Sigmoid colon (tissue), 7 donors: ENCODE data around the gene ANK2. TPM values are rescaled to one million over a fixed set of nuclear protein-coding genes. Genes with fewer than 3 reads are reported as not detected.
"Not testable (repeated sequence)": the region's sequence is repeated elsewhere in the genome, so short reads cannot be mapped to it uniquely, and the experiment has no call there.

ENCODE experiments used
- DNase-seq: peaks from one replicate; pipeline ENCODE4 v3.0.0-alpha.2; 2019
- H3K27ac ChIP-seq, 4 donors: fragments of 200-600 bp; sonication (generic); one replicate each; pipeline ENCODE4 v1.5.1; 2016 to 2019; ENCODE audit warnings: mild to moderate bottlenecking in 1 of 4
- H3K27me3 ChIP-seq, 3 donors: fragments of 200-600 bp; sonication (generic); one replicate each; pipeline ENCODE4 v1.5.1; 2019; ENCODE audit warnings: mild to moderate bottlenecking in 1 of 3
- H3K36me3 ChIP-seq, 4 donors: fragments of 200-600 bp; sonication (generic); one replicate each; pipeline ENCODE4 v1.5.1; 2016 to 2019
- H3K4me1 ChIP-seq, 4 donors: fragments of 200-600 bp; sonication (generic); one replicate each; pipeline ENCODE4 v1.5.1; 2017 to 2019
- H3K4me3 ChIP-seq, 4 donors: fragments of 200-600 bp; sonication (generic); one replicate each; pipeline ENCODE4 v1.5.1; 2017 to 2019; ENCODE audit warnings: mild to moderate bottlenecking in 2 of 4, moderate library complexity in 1 of 4
- H3K9me3 ChIP-seq, 4 donors: fragments of 200-600 bp in 3 of 4; sonication (generic) in 3 of 4; one replicate each; pipeline versions ENCODE4 v1.5.1 to v1.6.1; 2013 to 2019
- CTCF ChIP-seq, 4 experiments: fragments of 450-650 bp in 3 of 4; fragments of 200-600 bp in 1 of 4; IDR thresholded peaks; one replicate each; pipeline ENCODE4 v1.5.1; 2016 to 2019; ENCODE audit warnings: antibody characterized with exemption in 4 of 4, mild to moderate bottlenecking in 3 of 4, moderate library complexity in 2 of 4
- EP300 ChIP-seq, 4 donors: sonication (generic); formaldehyde crosslinking; IDR thresholded peaks; one replicate each; pipeline ENCODE4 v1.6.1; 2017; ENCODE audit warnings: antibody characterized with exemption in 4 of 4
- POLR2A ChIP-seq, 2 donors: fragments of 450-650 bp; IDR thresholded peaks; one replicate each; pipeline ENCODE4 v1.6.1; 2016; ENCODE audit warnings: antibody characterized with exemption in 2 of 2, mild to moderate bottlenecking in 2 of 2, moderate library complexity in 2 of 2
- POLR2AphosphoS5 ChIP-seq, 4 donors: sonication (generic); formaldehyde crosslinking; IDR thresholded peaks; one replicate each; pipeline ENCODE4 v1.6.1; 2017; ENCODE audit warnings: antibody characterized with exemption in 4 of 4
- WGBS, 2 donors: extraction: QIAGEN DNeasy Blood & Tissue Kit; methylation state at CpG; one replicate each; pipeline ENCODE4 v1.1.7; 2013; 5-methylcytosine and 5-hydroxymethylcytosine counted together
- intact Hi-C: fragments of 100-400 bp; cut with DNase I; formaldehyde crosslinking; loops from one replicate; pipeline ENCODE4 v1.15.1; 2023
- polyA plus RNA-seq, 3 donors: library from polyadenylated mRNA; stranded (reverse); fragments of 200-250 nt; gene quantifications; one replicate each; pipeline ENCODE4 v1.2.3, GENCODE V29; 2013
- total RNA-seq, 4 donors: library from RNA; depleted of rRNA; stranded (reverse); fragments of >200 nt; gene quantifications; one replicate each; pipeline ENCODE4 v1.1.0, GENCODE V29; 2016
- donor health status: healthy with polysubstance abuse.
- donor health status: Bipolar disorder and iron deficiency.
- donor health status: healthy.

Gene ANK2
- total and polyA plus RNA-seq, 7 donors, result 1.4 to 141 (median 69.8) TPM

DNA sequence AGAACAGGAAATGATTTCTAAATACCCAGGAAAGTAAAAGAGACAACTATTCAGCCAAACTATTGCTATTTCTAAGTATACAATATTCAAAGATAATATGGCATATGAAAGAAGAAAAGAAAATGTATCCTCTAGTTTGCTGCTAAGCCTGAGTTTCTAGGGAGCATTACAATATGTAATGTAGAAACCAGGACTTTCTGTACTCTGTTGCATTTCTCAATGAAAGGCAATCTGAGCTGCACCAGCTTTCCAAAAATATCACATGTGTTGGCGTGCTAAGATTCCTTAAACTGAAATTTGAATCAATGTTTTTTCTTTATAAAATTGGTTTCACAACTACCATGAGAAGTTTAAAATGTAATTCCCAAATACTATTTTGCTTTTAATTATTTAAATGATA lies 129.6 kb downstream of the ANK2 start:
- no peak for TF ChIP-seq POLR2AphosphoS5 (IDR thresholded peaks at IDR 0.05)
- no peak for TF ChIP-seq POLR2A (IDR thresholded peaks at IDR 0.05)
- no peak for TF ChIP-seq CTCF (IDR thresholded peaks at IDR 0.05)
- no peak for TF ChIP-seq EP300 (IDR thresholded peaks at IDR 0.05)
- DNase-seq, result no peak
- no peaks in the 10 kb centered on the region for H3K36me3 ChIP-seq
- WGBS, 2 donors, result 88 to 92% methylated on average over 1 of the region's 1 CpG
- no peaks in the 10 kb centered on the region for H3K27me3 ChIP-seq
- H3K27ac ChIP-seq, result no peak overlapping the region
- H3K9me3 ChIP-seq, result no peaks in the 10 kb centered on the region
- no peak overlapping the region for H3K4me3 ChIP-seq
- intact Hi-C loops, result no loop called here
- peaks cover 0 to 7% (median 0%) of the 10 kb centered on the region in 4 donors for H3K4me1 ChIP-seq

- Histone ChIP-seq H3K36me3 (no peaks in the 10 kb centered on the region), H3K4me3 (no peak overlapping the region), H3K27me3 (no peaks in the 10 kb centered on the region), H3K9me3 (no peaks in the 10 kb centered on the region), H3K27ac (no peak overlapping the region), H3K4me1 (peaks cover 0 to 5% (median 0%) of the 10 kb centered on the region in 4 donors)
- intact Hi-C loops, result no loop called here
- no peak for TF ChIP-seq POLR2AphosphoS5 (IDR thresholded peaks at IDR 0.05)
- 68 to 72% methylated on average over 2 of the region's 2 CpGs for WGBS, 2 donors
- DNase-seq, result no peak
These were observed 130.5 kb downstream of the ANK2 start for GRCh38 chr4:113179996-113180395.

GRCh38 chr4:113181289-113182007 lies 132.0 kb downstream of the ANK2 start:
- DNase-seq, result no peak
- H3K4me1 ChIP-seq, result peaks cover 0 to 5% (median 0%) of the 10 kb centered on the region in 4 donors
- intact Hi-C loops, result no loop called here
- H3K4me3 ChIP-seq, result no peak overlapping the region
- TF ChIP-seq POLR2AphosphoS5 (IDR thresholded peaks at IDR 0.05) (no peak), POLR2A (IDR thresholded peaks at IDR 0.05) (no peak), EP300 (IDR thresholded peaks at IDR 0.05) (no peak), CTCF (IDR thresholded peaks at IDR 0.05) (no peak)
- H3K36me3 ChIP-seq, result no peaks in the 10 kb centered on the region
- WGBS, 2 donors, result 71 to 74% methylated on average over 11 of the region's 11 CpGs
- H3K27ac ChIP-seq, result no peak overlapping the region
- no peaks in the 10 kb centered on the region for H3K27me3 ChIP-seq
- no peaks in the 10 kb centered on the region for H3K9me3 ChIP-seq

DNA sequence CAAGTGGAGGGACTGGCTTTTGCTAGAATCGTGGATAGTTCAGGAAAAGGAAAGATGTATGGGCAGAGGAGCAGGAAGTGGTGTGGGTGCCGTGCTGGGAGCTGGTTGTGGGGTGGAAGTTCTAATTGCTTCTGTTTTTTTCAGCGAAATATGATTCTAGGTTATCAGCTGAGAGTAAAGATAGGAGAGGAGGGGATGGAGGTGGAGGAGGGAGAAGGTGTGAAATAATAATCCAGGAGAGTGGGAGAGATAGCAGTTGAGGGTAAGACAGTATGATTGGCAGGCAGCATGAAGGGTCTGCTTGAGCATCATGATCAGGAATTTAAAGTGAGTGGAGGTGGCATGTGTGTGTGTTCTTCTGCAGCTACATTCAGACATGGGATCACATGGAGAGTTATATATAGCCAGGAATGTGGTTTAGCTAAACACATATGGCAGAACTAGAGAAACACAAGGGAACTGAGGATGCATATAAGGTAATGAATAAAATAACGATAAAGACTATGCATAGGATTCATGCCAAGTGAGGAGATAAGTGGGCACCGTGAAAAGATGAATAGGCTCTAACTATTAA lies 133.7 kb downstream of the ANK2 start:
- WGBS, 2 donors, result 50 to 59% methylated on average over 5 of the region's 5 CpGs
- Histone ChIP-seq H3K4me1 (peaks cover 0 to 5% (median 0%) of the 10 kb centered on the region in 4 donors), H3K4me3 (no peak overlapping the region), H3K36me3 (no peaks in the 10 kb centered on the region), H3K9me3 (no peaks in the 10 kb centered on the region), H3K27me3 (no peaks in the 10 kb centered on the region), H3K27ac (no peak overlapping the region)
- DNase-seq, result no peak
- TF ChIP-seq POLR2AphosphoS5 (IDR thresholded peaks at IDR 0.05) (no peak), EP300 (IDR thresholded peaks at IDR 0.05) (no peak)
- intact Hi-C loops, result no loop called here

DNA sequence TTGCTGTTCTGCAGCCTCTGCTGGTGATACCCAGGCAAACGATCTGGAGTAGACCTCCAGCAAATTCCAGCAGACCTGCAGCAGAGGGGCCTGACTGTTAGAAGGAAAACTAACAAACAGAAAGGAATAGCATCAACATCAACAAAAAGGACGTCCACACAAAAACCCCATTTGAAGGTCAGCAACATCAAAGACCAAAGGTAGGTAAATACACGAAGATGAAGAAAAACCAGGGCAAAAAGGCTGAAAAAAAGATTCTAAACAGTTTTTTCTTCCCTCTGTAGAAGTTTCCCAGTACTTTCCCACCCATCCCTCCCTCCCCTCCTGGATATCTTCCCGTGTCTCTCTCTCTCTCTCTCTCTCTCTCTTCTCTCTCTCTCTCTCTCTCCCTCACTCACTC lies 136.8 kb downstream of the ANK2 start:
- H3K27ac ChIP-seq, H3K9me3 ChIP-seq, DNase-seq, H3K4me3 ChIP-seq, intact Hi-C loops, H3K36me3 ChIP-seq, H3K27me3 ChIP-seq, H3K4me1 ChIP-seq: not testable (repeated sequence)
- 40 to 42% methylated on average over 4 of the region's 4 CpGs for WGBS, 2 donors

DNA sequence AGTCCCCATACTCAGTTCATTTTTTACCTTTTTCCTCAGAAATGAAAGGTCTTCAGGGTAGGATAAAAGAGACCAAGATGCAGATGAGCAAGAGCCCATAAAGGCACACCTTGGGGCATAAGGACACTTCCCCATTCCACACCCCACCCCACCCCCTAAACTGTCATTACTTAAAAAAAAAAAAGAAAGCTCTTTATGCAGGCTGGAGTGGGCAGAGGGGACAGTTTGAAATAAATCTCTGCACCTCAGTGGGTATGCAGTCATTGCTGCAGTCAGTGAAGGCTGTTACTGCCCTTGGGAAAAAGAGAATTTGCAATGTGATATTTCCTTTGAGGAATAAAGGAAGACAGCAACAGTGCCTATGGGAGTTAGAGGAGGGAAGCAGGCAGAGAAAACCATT lies 137.5 kb downstream of the ANK2 start:
- Histone ChIP-seq H3K27ac (no peak overlapping the region), H3K36me3 (no peaks in the 10 kb centered on the region), H3K4me3 (no peak overlapping the region), H3K4me1 (no peaks in the 10 kb centered on the region), H3K27me3 (no peaks in the 10 kb centered on the region), H3K9me3 (no peaks in the 10 kb centered on the region)
- TF ChIP-seq CTCF (IDR thresholded peaks at IDR 0.05) (no peak), POLR2A (IDR thresholded peaks at IDR 0.05) (no peak), POLR2AphosphoS5 (IDR thresholded peaks at IDR 0.05) (no peak), EP300 (IDR thresholded peaks at IDR 0.05) (no peak)
- no peak for DNase-seq
- intact Hi-C loops, result no loop called here
